Keratinocyte (primary cell): ENCODE measurements around the gene KLHL35. TPM values are rescaled to one million over a fixed set of nuclear protein-coding genes. Genes with fewer than 3 reads are reported as not detected.

Experiments used
- DNase-seq: peaks from one replicate; pipeline ENCODE4 v3.0.0-alpha.2; 2011; ENCODE audit warnings: low read depth, missing footprints, low spot score
- FAIRE-seq: peaks from 2 replicates; lab custom pipeline; 2011; peaks lifted over from hg19 to GRCh38; lab: Jason Lieb, UNC
- H2AFZ ChIP-seq: 2 replicates; pipeline ENCODE4 v1.6.0; 2012; ENCODE audit warnings: low read length, control low read depth, inconsistent platforms; ENCODE audit not compliant: control insufficient read depth
- H3K27ac ChIP-seq: 2 replicates; pipeline ENCODE4 v1.5.1; 2011; ENCODE audit warnings: low read length; ENCODE audit not compliant: control insufficient read depth, insufficient read depth
- H3K27me3 ChIP-seq: 3 replicates; pipeline ENCODE4 v1.6.0; 2011; ENCODE audit warnings: low read length; ENCODE audit not compliant: control insufficient read depth, insufficient read depth; ENCODE audit errors: extremely low read depth
- H3K36me3 ChIP-seq, 2 experiments: 2 replicates in 1 of 2; 3 replicates in 1 of 2; pipeline ENCODE4 v1.5.1; 2011; ENCODE audit warnings: low read length in 2 of 2, mild to moderate bottlenecking in 1 of 2; ENCODE audit not compliant: control insufficient read depth in 2 of 2, insufficient read depth in 2 of 2; ENCODE audit errors: extremely low read depth in 1 of 2
- H3K4me1 ChIP-seq: 3 replicates; pipeline ENCODE4 v1.5.1; 2011; ENCODE audit warnings: low read length; ENCODE audit not compliant: control insufficient read depth, insufficient read depth; ENCODE audit errors: extremely low read depth
- H3K4me2 ChIP-seq: 3 replicates; pipeline ENCODE4 v1.6.0; 2011; ENCODE audit warnings: low read depth, low read length; ENCODE audit not compliant: control insufficient read depth, insufficient read depth; ENCODE audit errors: extremely low read depth
- H3K4me3 ChIP-seq, 3 experiments: fragments of 200-600 bp in 1 of 3; sonication (generic) in 1 of 3; 2 replicates in 2 of 3; 3 replicates in 1 of 3; pipeline ENCODE4 v1.5.1; 2011 to 2016; ENCODE audit warnings: low read length in 3 of 3, mild to moderate bottlenecking in 3 of 3, control low read depth in 2 of 3, inconsistent platforms in 1 of 3, low read depth in 1 of 3, mixed read lengths in 1 of 3, mixed run types in 1 of 3, moderate library complexity in 1 of 3; ENCODE audit not compliant: control insufficient read depth in 2 of 3, insufficient read depth in 2 of 3; ENCODE audit errors: extremely low read depth in 1 of 3
- H3K79me2 ChIP-seq: 2 replicates; pipeline ENCODE4 v1.6.0; 2012; ENCODE audit warnings: low read length; ENCODE audit not compliant: control insufficient read depth, insufficient read depth
- H3K9ac ChIP-seq: 3 replicates; pipeline ENCODE4 v1.6.0; 2011; ENCODE audit warnings: low read length; ENCODE audit not compliant: control insufficient read depth, insufficient read depth; ENCODE audit errors: extremely low read depth
- H3K9me1 ChIP-seq: 3 replicates; pipeline ENCODE4 v1.6.0; 2011; ENCODE audit warnings: low read length; ENCODE audit not compliant: control insufficient read depth, insufficient read depth; ENCODE audit errors: extremely low read depth
- H3K9me3 ChIP-seq: 2 replicates; pipeline ENCODE4 v1.5.1; 2012; ENCODE audit warnings: low read depth, low read length; ENCODE audit not compliant: control insufficient read depth
- H4K20me1 ChIP-seq: 3 replicates; pipeline ENCODE4 v1.6.0; 2011; ENCODE audit warnings: low read length; ENCODE audit not compliant: control insufficient read depth, insufficient read depth; ENCODE audit errors: extremely low read depth
- CTCF ChIP-seq, 3 experiments: IDR thresholded peaks in 1 of 3; conservative IDR thresholded peaks in 1 of 3; optimal IDR thresholded peaks in 1 of 3; 2 replicates in 2 of 3; 3 replicates in 1 of 3; pipeline versions ENCODE3 to v1.5.1; 2011; ENCODE audit warnings: low read length in 3 of 3, mild to moderate bottlenecking in 3 of 3, moderate library complexity in 2 of 3, control low read depth in 1 of 3, inconsistent platforms in 1 of 3; ENCODE audit not compliant: insufficient read depth in 2 of 3; ENCODE audit errors: extremely low read depth in 1 of 3
- EZH2 ChIP-seq: IDR thresholded peaks from one replicate; pipeline ENCODE4 v1.6.1; 2012; ENCODE audit warnings: inconsistent platforms, mild to moderate bottlenecking, low read length, moderate library complexity
- dilution Hi-C: fragments of 300-500 bp; cut with MboI; formaldehyde crosslinking; loops from one replicate; pipeline ENCODE4 v1.7.0; 2020; ENCODE audit warnings: low sequenced_read_pairs; ENCODE audit not compliant: extremely low pct_ligation_motif_present
- polyA plus RNA-seq, 5 experiments: library from polyadenylated mRNA; depleted of rRNA in 3 of 5; stranded (reverse) in 3 of 5; stranded (forward) in 1 of 5; unstranded in 1 of 5; fragments of >200 nt; gene quantifications; 1 replicate in 1 of 5; 2 replicates in 3 of 5; 3 replicates in 1 of 5; pipeline versions ENCODE4 v1.2.1 to v1.2.3, GENCODE V29; 2011 to 2012; ENCODE audit warnings: missing spikeins in 2 of 5, low read depth in 1 of 5, low replicate concordance in 1 of 5

The KLHL35 gene
- polyA plus RNA-seq, 1 donor (not counting 4 experiments of a cell fraction or from before 2014, with no cell fraction given) = 0.58 TPM

GRCh38 chr11:75429641-75429901 lies 3.4 kb downstream of the KLHL35 start:
- Histone ChIP-seq H3K4me2 (no peak overlapping the region), H2AFZ (peak overlapping the region; percentile 12), H3K9me3 (peaks cover 6% of the 10 kb centered on the region), H3K27ac (no peak overlapping the region), H3K36me3 (no peaks in the 10 kb centered on the region), H3K9ac (no peak overlapping the region), H3K4me1 (no peaks in the 10 kb centered on the region), H4K20me1 (no peaks in the 10 kb centered on the region), H3K9me1 (no peaks in the 10 kb centered on the region), H3K27me3 (peaks cover 53% of the 10 kb centered on the region), H3K79me2 (no peaks in the 10 kb centered on the region), H3K4me3 (no peak overlapping the region)
- no peak for DNase-seq
- FAIRE-seq = no peak
- TF ChIP-seq CTCF (optimal IDR thresholded peaks at IDR 0.05 in 1 of 3, IDR thresholded peaks at IDR 0.05 in 1 of 3, conservative IDR thresholded peaks at IDR 0.05 in 1 of 3; ENCODE audit: extremely low read depth in 1 of 3, insufficient read depth in 2 of 3, low read length in 3 of 3) = no peak
- no peak for TF ChIP-seq EZH2
- dilution Hi-C loops = no loop called here

DNA sequence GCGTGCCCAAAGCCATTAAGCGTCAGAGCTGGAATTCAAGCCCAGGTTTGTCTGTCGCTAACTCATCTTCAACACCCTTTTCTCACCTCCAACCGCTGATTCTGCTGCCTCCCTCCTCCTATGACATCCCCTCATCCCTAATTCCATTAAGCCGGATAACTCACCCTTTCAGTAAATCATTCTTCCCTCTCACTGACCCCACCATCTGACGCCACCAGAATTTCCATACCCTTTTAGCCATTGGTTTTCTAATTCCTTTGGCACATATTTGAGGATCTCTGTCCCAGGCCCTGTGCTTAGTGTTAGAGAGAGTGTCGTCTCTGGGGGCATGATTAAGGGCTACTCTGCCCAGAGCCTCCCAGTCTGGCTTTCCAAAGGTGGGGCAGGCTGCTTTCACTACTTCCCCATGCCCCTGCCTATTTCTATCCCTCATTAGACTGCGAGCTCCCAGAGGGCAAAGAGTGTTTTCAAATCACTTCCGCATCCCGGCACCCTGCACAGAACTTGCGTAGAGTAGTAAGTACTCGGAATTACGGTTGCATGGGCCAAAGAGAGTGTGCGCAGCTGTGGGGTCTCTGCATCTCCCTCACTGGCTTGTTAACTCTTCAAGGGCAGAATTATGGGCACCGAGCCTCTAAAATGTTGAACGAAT lies 3.9 kb downstream of the KLHL35 start:
- no peak overlapping the region for H3K9ac ChIP-seq
- TF ChIP-seq EZH2 = no peak
- TF ChIP-seq CTCF (optimal IDR thresholded peaks at IDR 0.05 in 1 of 3, IDR thresholded peaks at IDR 0.05 in 1 of 3, conservative IDR thresholded peaks at IDR 0.05 in 1 of 3; ENCODE audit: extremely low read depth in 1 of 3, insufficient read depth in 2 of 3, low read length in 3 of 3) = no peak
- H3K79me2 ChIP-seq = no peaks in the 10 kb centered on the region
- H2AFZ ChIP-seq = no peak overlapping the region
- peaks cover 53% of the 10 kb centered on the region for H3K27me3 ChIP-seq
- FAIRE-seq = no peak
- no peaks in the 10 kb centered on the region for H3K4me1 ChIP-seq
- no peak overlapping the region for H3K4me3 ChIP-seq
- H3K27ac ChIP-seq = no peak overlapping the region
- H3K36me3 ChIP-seq = no peaks in the 10 kb centered on the region
- dilution Hi-C loops = no loop called here
- H3K9me3 ChIP-seq = peaks cover 6% of the 10 kb centered on the region
- no peaks in the 10 kb centered on the region for H4K20me1 ChIP-seq
- H3K9me1 ChIP-seq = no peaks in the 10 kb centered on the region
- H3K4me2 ChIP-seq = no peak overlapping the region
- DNase-seq = no peak
